HL-60 (cell line): ENCODE measurements around the gene SLC36A2.

Experiments used
- DNase-seq, 2 experiments: peaks; one replicate each; pipeline ENCODE4 v3.0.0-alpha.2; 2010 to 2020; ENCODE audit warnings: low read depth in 1 of 2, low spot score in 1 of 2
- H3K27ac ChIP-seq: fragments of 250-450 bp; sonication (Bioruptor Pico); replicated peaks from 2 replicates; pipeline ENCODE4 v1.5.1; 2020; ENCODE audit warnings: mild to moderate bottlenecking, moderate library complexity
- H3K27me3 ChIP-seq: fragments of 250-450 bp; sonication (Bioruptor Pico); 2 replicates; pipeline ENCODE4 v1.5.1; 2021; ENCODE audit warnings: mild to moderate bottlenecking, moderate library complexity; ENCODE audit not compliant: insufficient read depth, poor library complexity, severe bottlenecking
- H3K4me3 ChIP-seq: replicated peaks from 2 replicates; pipeline ENCODE4 v1.5.1; 2011; ENCODE audit warnings: mild to moderate bottlenecking, control low read depth, low read length; ENCODE audit not compliant: insufficient read depth
- CTCF ChIP-seq: IDR thresholded peaks from one replicate; pipeline ENCODE4 v1.5.1; 2011; ENCODE audit warnings: low read length, control low read depth, inconsistent platforms; ENCODE audit not compliant: insufficient read depth
- GABPA ChIP-seq: IDR thresholded peaks from 2 replicates; pipeline ENCODE4 v1.6.1; 2012; ENCODE audit warnings: low read depth
- POLR2AphosphoS5 ChIP-seq: IDR thresholded peaks from 2 replicates; pipeline ENCODE4 v1.6.1; 2012; ENCODE audit warnings: low read depth
- SPI1 ChIP-seq: IDR thresholded peaks from 2 replicates; pipeline ENCODE4 v1.6.1; 2012; ENCODE audit warnings: low read depth, mild to moderate bottlenecking, borderline replicate concordance
- TF ChIP-seq, protein P1 (sequence below): IDR thresholded peaks from 2 replicates; pipeline ENCODE4 v1.6.1; 2012; ENCODE audit warnings: low read depth; ENCODE audit not compliant: insufficient replicate concordance

SLC36A2 gene

DNA sequence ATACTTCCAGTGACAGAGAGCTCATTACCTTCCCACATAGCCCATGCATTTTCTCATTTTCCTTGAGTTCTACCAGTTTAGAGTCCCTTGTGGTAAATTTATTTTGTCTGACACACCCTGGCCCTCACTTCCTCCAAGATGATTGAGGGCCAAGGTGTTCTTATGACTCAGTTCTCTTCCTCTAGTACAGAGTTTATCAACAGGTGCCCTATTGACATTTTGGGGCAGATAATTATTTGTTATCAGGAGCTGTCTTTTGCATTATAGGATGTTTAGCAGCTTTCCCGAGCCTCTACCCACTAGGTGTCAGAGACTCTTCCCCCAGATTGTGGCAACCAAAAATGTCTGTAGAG lies 50.9 kb downstream of the SLC36A2 start:
- TF ChIP-seq SPI1 (no peak), GABPA (no peak), POLR2AphosphoS5 (no peak), CTCF (no peak)
- TF ChIP-seq, protein P1, sequence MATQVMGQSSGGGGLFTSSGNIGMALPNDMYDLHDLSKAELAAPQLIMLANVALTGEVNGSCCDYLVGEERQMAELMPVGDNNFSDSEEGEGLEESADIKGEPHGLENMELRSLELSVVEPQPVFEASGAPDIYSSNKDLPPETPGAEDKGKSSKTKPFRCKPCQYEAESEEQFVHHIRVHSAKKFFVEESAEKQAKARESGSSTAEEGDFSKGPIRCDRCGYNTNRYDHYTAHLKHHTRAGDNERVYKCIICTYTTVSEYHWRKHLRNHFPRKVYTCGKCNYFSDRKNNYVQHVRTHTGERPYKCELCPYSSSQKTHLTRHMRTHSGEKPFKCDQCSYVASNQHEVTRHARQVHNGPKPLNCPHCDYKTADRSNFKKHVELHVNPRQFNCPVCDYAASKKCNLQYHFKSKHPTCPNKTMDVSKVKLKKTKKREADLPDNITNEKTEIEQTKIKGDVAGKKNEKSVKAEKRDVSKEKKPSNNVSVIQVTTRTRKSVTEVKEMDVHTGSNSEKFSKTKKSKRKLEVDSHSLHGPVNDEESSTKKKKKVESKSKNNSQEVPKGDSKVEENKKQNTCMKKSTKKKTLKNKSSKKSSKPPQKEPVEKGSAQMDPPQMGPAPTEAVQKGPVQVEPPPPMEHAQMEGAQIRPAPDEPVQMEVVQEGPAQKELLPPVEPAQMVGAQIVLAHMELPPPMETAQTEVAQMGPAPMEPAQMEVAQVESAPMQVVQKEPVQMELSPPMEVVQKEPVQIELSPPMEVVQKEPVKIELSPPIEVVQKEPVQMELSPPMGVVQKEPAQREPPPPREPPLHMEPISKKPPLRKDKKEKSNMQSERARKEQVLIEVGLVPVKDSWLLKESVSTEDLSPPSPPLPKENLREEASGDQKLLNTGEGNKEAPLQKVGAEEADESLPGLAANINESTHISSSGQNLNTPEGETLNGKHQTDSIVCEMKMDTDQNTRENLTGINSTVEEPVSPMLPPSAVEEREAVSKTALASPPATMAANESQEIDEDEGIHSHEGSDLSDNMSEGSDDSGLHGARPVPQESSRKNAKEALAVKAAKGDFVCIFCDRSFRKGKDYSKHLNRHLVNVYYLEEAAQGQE: no peak
- H3K27ac ChIP-seq: peak overlapping the region; percentile 44
- H3K27me3 ChIP-seq: no peaks in the 10 kb centered on the region
- no peak overlapping the region for H3K4me3 ChIP-seq
- no peak for DNase-seq

- H3K27me3 ChIP-seq: no peaks in the 10 kb centered on the region
- H3K4me3 ChIP-seq: no peak overlapping the region
- TF ChIP-seq SPI1 (peak; percentile 84; the same call in 1 of the 2 replicates), CTCF (no peak)
- peak overlapping the region; percentile 44 for H3K27ac ChIP-seq
- DNase-seq: peak; percentile 56 to 84
Measured at GRCh38 chr5:151295791-151296477, 51.4 kb downstream of the SLC36A2 start.

DNA sequence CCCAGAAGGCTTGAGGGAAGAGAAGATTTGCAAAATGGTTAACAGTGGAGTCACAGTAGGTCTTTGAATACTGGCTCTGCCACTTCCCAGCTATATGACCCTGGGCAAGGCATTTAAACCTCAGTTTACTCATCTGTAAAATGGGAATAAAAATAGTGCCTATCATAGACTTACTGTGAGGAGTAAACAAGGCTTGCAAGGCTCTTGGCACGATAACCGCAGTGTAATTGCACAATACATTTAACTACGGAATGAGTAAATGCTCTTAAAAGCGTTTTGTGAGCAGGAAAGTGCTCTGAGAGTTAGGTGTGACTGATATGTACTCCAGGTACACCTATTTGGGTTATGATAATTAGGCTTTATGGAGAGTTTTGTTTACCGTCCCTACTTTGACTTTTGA lies 52.2 kb downstream of the SLC36A2 start:
- DNase-seq: peak; percentile 63 to 64
- Histone ChIP-seq H3K27me3 (no peaks in the 10 kb centered on the region), H3K27ac (peak overlapping the region; percentile 5; the same call in 1 of the 2 replicates), H3K4me3 (no peak overlapping the region)
- TF ChIP-seq SPI1 (no peak), GABPA (no peak), POLR2AphosphoS5 (no peak), CTCF (no peak)
- TF ChIP-seq, protein P1: no peak

- TF ChIP-seq SPI1 (no peak), GABPA (no peak), CTCF (no peak), POLR2AphosphoS5 (no peak)
- TF ChIP-seq, protein P1: no peak
- no peak for DNase-seq
Measured at GRCh38 chr5:151293624-151294023, 53.7 kb downstream of the SLC36A2 start.

More at GRCh38 chr5:151293624-151294023, 53.7 kb downstream of the SLC36A2 start:
- no peaks in the 10 kb centered on the region for H3K27me3 ChIP-seq
- H3K4me3 ChIP-seq: no peak overlapping the region
- no peak overlapping the region for H3K27ac ChIP-seq
